ENCODE measurements around the gene ZNF326.

ZNF326 gene
- 48.1 to 62.1 reads per million in 2 donors for total RNA-seq

GRCh38 chr1:89994805-89995597, at the start of gene ZNF326:
Gene ZNF326 (plus strand): TSS chr1:89995110. CDS start chr1:89995258, 148 bp downstream.
- peak; percentile 92 for DNase-seq

GRCh38 chr1:89945852-89946476, 48.9 kb upstream of the ZNF326 start:
- DNase-seq = no peak

GRCh38 chr1:89946532-89946931, 48.4 kb upstream of the ZNF326 start:
- DNase-seq = no peak

GRCh38 chr1:89948722-89949345, 46.1 kb upstream of the ZNF326 start:
- DNase-seq = no peak

- DNase-seq = no peak
These were observed 44.8 kb upstream of the ZNF326 start for GRCh38 chr1:89949991-89950624.

- DNase-seq = no peak
These were observed 44.2 kb upstream of the ZNF326 start for GRCh38 chr1:89950703-89951102.

- no peak for DNase-seq
These were observed 42.9 kb upstream of the ZNF326 start for GRCh38 chr1:89951766-89952604.

- DNase-seq = no peak
These were observed 42.2 kb upstream of the ZNF326 start for GRCh38 chr1:89952605-89953130.

- no peak for DNase-seq
These were observed 41.7 kb upstream of the ZNF326 start for GRCh38 chr1:89953131-89953626.

- DNase-seq = no peak
These were observed 41.0 kb upstream of the ZNF326 start for GRCh38 chr1:89953929-89954328.

- no peak for DNase-seq
These were observed 40.5 kb upstream of the ZNF326 start for GRCh38 chr1:89954401-89954800.

- no peak for DNase-seq
These were observed 39.4 kb upstream of the ZNF326 start for GRCh38 chr1:89955311-89956205.

GRCh38 chr1:89957107-89957506, 37.8 kb upstream of the ZNF326 start:
- no peak for DNase-seq

- DNase-seq = no peak
These were observed 35.9 kb upstream of the ZNF326 start for GRCh38 chr1:89958851-89959654.

- no peak for DNase-seq
These were observed 35.2 kb upstream of the ZNF326 start for GRCh38 chr1:89959719-89960118.

GRCh38 chr1:89962024-89962741, 32.7 kb upstream of the ZNF326 start:
- DNase-seq = no peak

- no peak for DNase-seq
These were observed 32.2 kb upstream of the ZNF326 start for GRCh38 chr1:89962742-89963075.

- DNase-seq = no peak
These were observed 29.6 kb upstream of the ZNF326 start for GRCh38 chr1:89965193-89965768.

GRCh38 chr1:89966656-89967055, 28.3 kb upstream of the ZNF326 start:
- DNase-seq = no peak

Measured in activated gamma-delta T cell (primary cell).